Measurements from ENCODE around the gene MTPN. TPM values are rescaled to one million over a fixed set of nuclear protein-coding genes. Genes with fewer than 3 reads are reported as not detected.

MTPN gene
- total RNA-seq, 2 experiments from 2014 or later: 108 to 115 TPM

- H3K27me3 Mint-ChIP-seq: no peaks in the 10 kb centered on the region
- intact Hi-C loops (cut with micrococcal nuclease): no loop called here
- peaks cover 36% of the 10 kb centered on the region for H3K4me1 Mint-ChIP-seq (ENCODE audit: low read depth)
- no peak for ATAC-seq
- H3K9me3 Mint-ChIP-seq: no peaks in the 10 kb centered on the region
- TF ChIP-seq CTCF (IDR thresholded peaks at IDR 0.05): no peak
- no peak for DNase-seq
- POLR2A ChIA-PET: no interaction called here
- H3K4me3 Mint-ChIP-seq: no peak overlapping the region
- CTCF ChIA-PET: interaction anchor here (1.5 kb wide), 1 partner anchor 12 kb away, joined by 4 read pairs; no protein-coding TSS in a partner anchor
- no peak overlapping the region for H3K27ac Mint-ChIP-seq
- H3K36me3 Mint-ChIP-seq (ENCODE audit: low read depth): peaks cover 46% of the 10 kb centered on the region
Measured at GRCh38 chr7:135950429-135950828, 26.7 kb downstream of the MTPN start.

- Mint-ChIP-seq H3K9me3 (no peaks in the 10 kb centered on the region), H3K4me3 (no peak overlapping the region), H3K36me3 (ENCODE audit: low read depth) (peaks cover 37% of the 10 kb centered on the region), H3K27me3 (no peaks in the 10 kb centered on the region), H3K27ac (no peak overlapping the region), H3K4me1 (ENCODE audit: low read depth) (peaks cover 35% of the 10 kb centered on the region)
- ATAC-seq: no peak
- ChIA-PET CTCF (no interaction called here), POLR2A (no interaction called here)
- intact Hi-C loops (cut with micrococcal nuclease): no loop called here
- TF ChIP-seq CTCF (IDR thresholded peaks at IDR 0.05): no peak
- DNase-seq: no peak
Measured at GRCh38 chr7:135946289-135947055, 30.7 kb downstream of the MTPN start.

- DNase-seq (no peak), ATAC-seq (no peak)
- no peak overlapping the region for H3K27ac Mint-ChIP-seq
- peaks cover 43% of the 10 kb centered on the region for H3K4me1 Mint-ChIP-seq (ENCODE audit: low read depth)
- H3K36me3 Mint-ChIP-seq (ENCODE audit: low read depth): peaks cover 31% of the 10 kb centered on the region
- intact Hi-C loops (cut with micrococcal nuclease): no loop called here
- no peaks in the 10 kb centered on the region for H3K9me3 Mint-ChIP-seq
- CTCF ChIA-PET: interaction anchor here (1.9 kb wide), 1 partner anchor 66 kb away, joined by 7 read pairs; no protein-coding TSS in a partner anchor
- no peak overlapping the region for H3K4me3 Mint-ChIP-seq
- POLR2A ChIA-PET: no interaction called here
- H3K27me3 Mint-ChIP-seq: no peaks in the 10 kb centered on the region
- no peak for TF ChIP-seq CTCF (IDR thresholded peaks at IDR 0.05)
Measured at GRCh38 chr7:135944753-135945152, 32.4 kb downstream of the MTPN start.

- Mint-ChIP-seq H3K27me3 (no peaks in the 10 kb centered on the region), H3K9me3 (no peaks in the 10 kb centered on the region), H3K36me3 (ENCODE audit: low read depth) (peaks cover 21% of the 10 kb centered on the region), H3K27ac (no peak overlapping the region), H3K4me1 (ENCODE audit: low read depth) (peaks cover 48% of the 10 kb centered on the region), H3K4me3 (no peak overlapping the region)
- ATAC-seq: no peak
- POLR2A ChIA-PET: interaction anchor here (0.7 to 0.8 kb wide), 2 partner anchors 12 to 109 kb away, joined by 3 read pairs; no protein-coding TSS in a partner anchor
- TF ChIP-seq CTCF (IDR thresholded peaks at IDR 0.05): no peak
- CTCF ChIA-PET: interaction anchor here (1.4 to 1.9 kb wide), 2 partner anchors 45 to 67 kb away, joined by 4 to 7 read pairs; no protein-coding TSS in a partner anchor
- no peak for DNase-seq
- intact Hi-C loops (cut with micrococcal nuclease): no loop called here
Measured at GRCh38 chr7:135943134-135943879, 33.9 kb downstream of the MTPN start.

- DNase-seq (no peak), ATAC-seq (no peak)
- Mint-ChIP-seq H3K27me3 (no peaks in the 10 kb centered on the region), H3K9me3 (no peaks in the 10 kb centered on the region), H3K27ac (no peak overlapping the region), H3K36me3 (ENCODE audit: low read depth) (peaks cover 20% of the 10 kb centered on the region), H3K4me1 (ENCODE audit: low read depth) (peaks cover 52% of the 10 kb centered on the region), H3K4me3 (no peak overlapping the region)
- ChIA-PET CTCF (interaction anchor here (1.4 kb wide), 1 partner anchor 46 kb away, joined by 4 read pairs; no protein-coding TSS in a partner anchor), POLR2A (interaction anchor here (0.8 kb wide), 1 partner anchor 11 kb away, joined by 3 read pairs; no protein-coding TSS in a partner anchor)
- no peak for TF ChIP-seq CTCF (IDR thresholded peaks at IDR 0.05)
- intact Hi-C loops (cut with micrococcal nuclease): no loop called here
Measured at GRCh38 chr7:135942614-135943013, 34.5 kb downstream of the MTPN start.

Measured in activated CD8-positive, alpha-beta T cell treated with anti-CD3 and anti-CD28 coated beads for 36 hours (primary cell).